GM19240 (cell line): ENCODE data around the gene DAAM2.

ENCODE experiments used
- DNase-seq: peaks from one replicate; pipeline ENCODE4 v3.0.0; 2011; ENCODE audit warnings: low spot score; ENCODE audit not compliant: insufficient read length

The DAAM2 gene

DNA sequence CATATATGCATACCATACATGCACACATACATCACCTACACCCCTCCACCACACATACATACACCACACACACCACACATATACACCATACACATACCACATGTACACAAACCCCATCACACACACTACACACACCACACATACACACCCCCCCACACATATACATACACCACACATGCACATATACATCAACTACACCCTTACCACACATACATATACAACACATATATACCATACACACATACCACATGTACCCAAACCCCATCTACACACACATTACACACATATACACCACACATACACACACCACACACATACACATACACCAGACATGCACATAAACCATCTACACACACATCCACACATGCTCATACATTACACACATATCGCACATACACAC, 52.7 kb downstream of the DAAM2 start:
- no peak for DNase-seq

DNA sequence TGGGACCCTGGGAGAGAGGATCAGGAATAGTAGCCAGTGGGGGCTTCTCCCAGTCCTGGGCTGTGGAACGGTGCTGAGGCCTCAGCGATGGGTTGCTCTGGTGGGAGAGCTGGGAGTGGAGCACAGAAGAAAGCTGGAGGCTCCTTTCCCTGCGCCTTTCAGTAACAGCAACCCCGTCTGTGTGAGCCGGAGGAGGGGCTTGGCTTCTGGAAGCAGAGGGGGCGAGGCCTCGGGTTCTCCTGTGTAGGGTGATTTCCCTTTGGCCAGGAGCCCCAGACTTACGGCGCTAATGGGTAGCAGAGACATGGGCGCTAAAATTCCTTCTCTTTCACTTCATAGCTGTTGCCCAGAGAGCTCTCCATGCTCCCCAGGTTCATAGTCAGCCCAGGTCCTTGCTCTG, 55.0 kb downstream of the DAAM2 start:
- DNase-seq, result no peak

DNA sequence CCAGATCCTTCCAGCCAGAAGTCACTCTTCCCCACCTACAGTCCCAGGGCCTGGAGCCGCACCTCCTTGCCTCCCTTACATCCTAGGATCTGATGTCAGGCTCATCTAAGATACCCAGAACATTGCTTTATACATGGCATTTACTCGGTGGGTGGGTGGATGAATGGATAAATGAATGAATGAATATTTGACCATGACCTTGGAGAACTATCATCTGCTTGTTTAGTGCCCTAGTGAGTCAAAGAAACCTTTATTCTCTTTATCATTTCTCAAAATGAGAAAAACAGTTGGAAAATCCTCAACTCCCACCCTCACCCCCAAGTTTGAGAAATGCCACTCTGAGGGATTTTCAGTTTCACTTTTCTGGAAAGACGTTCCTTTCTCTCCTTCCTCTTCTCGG, 56.0 kb downstream of the DAAM2 start:
- DNase-seq, result no peak

DNA sequence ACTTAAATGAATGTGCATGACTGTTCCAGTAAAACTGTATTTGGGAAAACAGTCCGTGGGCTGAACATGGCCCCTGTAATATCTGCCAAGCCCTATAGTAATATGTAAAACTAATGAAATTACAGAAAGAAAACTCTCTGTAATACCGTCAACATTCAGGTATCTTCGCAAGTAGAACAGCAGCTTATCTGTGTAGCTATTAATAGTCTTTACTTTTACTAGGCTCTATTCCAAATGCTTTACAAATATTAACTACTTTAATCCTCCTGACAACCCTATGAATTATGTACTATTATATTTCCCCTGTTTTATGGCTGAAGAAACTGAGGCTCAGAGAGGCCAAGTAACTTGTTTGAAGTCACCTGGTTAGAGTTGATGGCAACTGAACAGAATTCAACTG, 57.1 kb downstream of the DAAM2 start:
- DNase-seq, result no peak

DNA sequence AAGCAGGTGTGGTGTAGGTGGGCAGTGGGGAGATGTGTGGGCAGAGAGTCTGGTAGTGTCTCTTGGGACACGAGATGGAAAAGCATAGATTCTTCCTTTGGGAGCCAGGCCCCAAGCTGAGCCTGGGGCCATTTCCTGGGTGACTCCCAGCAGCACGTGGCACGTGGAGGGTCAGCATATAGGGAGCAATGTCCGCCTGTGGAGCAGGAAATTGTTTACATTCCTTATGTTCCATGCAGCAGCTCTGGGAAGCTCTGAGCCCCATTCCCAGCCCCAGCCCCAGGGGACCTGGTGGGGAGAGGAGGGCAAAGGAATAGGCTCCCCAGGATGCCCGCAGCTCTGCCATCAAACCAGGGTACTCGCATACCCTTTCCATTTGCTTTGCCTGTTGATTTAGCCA, 57.6 kb downstream of the DAAM2 start:
- no peak for DNase-seq

DNA sequence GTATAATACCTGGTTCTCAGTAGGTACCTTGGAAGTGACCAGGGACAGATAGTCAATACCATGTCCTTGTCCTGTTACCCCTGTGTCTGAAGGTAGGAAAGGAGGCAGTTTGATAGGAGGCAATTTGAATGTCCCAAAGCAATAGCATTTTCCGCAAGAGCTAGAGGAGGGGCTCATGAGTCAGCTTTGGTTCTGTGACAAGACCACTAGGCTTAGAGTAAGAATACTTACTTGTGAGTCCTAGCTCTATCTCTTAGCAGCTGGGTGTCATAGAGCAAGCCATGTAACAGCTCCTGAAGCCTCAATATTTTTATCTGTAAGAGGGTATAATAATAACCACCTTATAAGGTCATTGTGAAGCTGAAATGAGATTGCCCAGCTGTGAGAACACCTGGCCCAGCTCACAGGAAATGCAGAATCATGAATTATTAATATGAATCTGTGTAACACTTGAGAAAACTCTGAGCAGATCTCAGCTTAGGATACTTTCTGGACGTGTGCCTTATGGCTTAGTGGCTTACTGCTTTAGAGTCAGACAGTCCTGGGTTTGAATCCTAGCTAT, 58.6 kb downstream of the DAAM2 start:
- DNase-seq, result no peak

DNA sequence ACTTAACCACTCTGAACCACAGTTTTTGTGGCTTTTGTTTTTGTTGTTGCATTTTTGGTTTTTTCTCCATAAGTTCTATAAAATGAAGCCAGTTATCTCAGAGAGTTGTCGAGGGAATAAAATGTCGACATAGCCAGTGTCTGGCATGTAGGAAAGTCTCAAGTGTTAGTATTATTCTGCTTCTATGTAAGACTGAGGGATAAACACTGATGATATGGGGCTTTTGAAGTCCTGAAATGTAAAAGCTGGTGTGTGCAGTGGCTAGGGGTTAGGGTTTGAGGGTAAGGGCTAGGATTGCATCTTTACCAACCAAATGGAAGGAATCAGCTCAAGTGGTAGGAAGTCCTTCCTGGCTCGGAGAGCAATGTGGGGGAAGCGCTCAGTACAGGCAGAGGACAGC, 59.2 kb downstream of the DAAM2 start:
- DNase-seq, result no peak

DNA sequence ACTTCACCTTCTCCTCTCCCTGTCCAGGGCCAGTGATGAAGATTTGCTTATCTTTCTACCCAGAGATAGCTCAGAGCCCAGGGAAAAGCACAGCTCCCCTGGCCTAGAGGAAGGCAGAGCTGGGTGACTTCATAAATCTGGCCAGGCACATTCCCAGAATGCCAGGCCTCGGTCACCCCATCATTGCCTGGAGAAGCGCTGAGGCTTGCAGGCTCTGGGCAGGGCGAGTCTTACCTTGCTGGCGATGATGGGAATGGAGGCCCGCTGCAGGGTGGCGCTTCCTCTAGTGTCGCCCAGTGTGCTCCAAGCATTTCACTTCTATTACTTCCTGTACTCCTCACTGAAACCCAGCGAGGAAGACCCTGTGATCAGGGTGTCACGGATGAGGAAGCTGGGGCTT, 60.1 kb downstream of the DAAM2 start:
- no peak for DNase-seq

DNA sequence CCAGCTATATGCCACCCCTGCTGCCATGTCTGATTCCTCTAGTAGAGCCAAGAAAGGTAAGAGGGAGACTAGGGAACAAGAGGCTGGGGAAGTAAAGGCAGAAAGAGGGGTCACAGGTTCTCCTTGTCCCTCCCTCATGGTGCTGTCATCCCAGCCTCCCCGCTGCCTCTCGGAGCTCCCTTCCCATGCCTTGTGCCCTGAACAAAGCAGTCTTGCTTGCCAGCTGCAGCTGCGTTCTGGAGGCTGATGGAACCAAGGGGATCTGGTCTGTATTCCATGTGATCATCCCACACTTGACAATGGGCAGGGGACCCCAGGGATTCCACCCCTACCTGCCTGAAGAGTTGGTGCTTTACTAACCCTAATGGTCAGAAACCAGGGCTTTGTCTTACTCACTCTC, 61.4 kb downstream of the DAAM2 start:
- DNase-seq, result no peak

DNA sequence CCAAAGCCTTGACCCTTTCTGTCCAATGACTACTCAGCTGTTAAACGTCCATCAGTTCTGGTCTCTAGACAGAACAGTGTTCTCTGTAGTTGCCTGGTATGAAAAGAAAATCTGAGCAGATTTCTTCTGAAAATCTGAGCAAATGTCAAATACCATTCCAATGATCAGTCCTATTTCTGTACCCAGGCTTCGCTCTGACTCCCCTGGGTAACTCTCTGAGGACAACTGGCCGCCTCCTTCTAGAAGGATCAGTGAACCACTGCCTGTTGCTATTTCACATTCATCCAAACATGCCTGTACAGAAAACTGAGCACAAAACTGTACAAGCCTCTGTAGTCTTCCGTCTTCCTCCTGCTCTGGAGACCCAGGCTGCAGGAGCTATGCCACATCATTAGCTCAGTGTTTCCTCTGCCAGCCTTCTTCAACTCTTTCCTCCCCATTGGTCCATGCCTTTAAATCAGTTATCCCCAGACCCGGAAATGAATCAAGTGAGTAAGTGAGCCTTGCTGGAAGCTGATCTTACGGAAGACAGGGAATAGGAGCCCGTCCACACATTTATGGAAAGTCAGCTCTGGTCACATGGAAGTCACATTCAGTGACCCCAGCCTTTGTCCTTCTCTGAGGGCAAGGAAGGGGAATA, 63.3 kb downstream of the DAAM2 start:
- DNase-seq, result no peak

DNA sequence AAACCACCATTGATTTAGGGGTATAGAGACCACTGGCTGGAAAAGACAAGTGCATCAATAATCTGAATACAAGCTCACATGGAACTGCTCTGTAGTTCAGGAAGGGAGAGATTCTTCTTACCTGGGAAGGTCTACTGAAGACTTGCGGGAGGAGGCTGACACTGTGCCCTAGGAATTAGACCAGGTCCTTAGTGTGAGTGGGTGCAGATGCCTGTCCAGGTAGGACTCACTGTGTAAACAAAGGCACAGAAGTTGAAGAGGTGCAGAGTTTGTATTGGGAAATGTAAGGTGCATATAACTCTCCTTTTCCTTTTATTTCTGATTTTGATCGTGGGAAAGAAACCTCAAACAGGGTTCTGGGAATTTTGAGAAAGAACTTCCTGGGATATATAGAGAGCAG, 66.8 kb downstream of the DAAM2 start:
- no peak for DNase-seq

DNA sequence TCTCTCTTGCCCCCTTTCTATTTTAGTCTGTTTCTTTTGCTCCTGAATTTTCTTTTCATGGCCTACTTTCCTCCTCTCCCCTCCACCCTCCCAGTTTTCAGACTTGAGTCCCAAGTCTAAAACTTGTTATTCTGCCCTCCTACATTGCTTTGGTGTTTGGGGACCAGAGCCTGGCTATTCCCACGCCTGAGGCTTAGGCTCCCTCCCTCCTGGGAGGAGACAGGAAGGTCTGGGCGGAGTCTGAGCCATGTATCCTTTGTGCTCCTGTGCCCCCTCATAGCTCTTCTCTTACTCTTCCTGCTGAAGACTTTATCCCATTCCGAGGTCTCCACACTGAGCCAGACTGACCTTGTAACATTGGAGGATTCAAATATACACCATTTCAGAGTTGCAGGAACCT, 69.5 kb downstream of the DAAM2 start:
- no peak for DNase-seq

DNA sequence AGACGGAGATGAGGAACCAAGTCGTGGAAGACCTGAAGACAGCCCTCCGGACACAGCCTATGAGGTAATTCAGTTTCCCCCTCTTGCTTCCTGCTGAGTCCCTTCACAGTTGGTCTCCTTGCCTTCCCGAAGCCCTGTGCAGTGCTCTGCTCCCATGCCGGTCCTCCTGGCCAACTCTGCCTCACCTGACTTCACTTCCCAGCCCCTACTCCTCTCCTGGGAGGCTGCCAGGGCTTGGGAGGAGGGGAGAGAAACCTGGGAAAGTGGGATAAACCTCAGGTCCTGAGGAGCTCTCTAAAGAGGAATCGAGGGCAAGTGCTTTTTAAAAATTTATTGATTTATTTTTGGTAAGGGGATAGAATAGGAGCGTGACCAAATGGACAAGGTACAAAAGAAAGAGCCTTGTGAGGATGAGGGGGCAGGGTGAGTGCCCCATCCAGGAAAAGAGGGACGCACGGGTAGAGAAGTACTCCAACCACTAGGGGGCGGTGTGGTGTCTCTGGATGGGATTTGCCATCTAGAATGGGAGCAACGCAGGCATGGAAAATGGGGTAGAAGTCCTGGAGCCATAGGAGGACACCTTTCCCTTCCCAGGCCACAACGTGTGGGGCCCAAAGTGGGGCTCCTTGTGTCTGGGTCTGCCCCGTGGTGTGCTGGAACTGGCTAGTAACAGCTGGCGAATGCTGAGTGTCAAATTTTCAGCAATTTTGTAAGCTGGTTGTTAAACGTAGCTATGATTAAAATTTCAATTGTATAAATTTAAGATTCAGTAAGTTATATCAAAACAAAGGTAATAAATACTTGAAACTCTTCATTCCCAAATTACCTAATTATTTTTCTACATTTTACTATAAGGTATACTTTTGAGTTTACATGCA, 73.1 kb downstream of the DAAM2 start:
- peak; percentile 67 for DNase-seq

DNA sequence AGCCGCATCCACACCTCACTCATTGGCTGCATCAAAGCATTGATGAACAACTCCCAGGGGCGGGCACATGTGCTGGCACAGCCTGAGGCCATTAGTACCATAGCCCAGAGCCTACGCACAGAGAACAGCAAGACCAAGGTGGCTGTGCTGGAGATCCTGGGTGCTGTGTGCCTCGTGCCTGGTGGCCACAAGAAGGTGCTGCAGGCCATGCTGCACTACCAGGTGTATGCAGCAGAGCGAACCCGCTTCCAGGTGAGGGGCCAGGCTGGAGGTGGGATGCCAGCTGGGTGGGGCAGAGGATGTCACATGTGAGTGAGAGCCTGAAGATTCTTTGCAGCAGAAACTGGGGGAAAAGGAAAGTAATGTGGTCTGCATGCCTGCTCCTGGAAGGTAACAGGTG, 75.4 kb downstream of the DAAM2 start:
- no peak for DNase-seq

DNA sequence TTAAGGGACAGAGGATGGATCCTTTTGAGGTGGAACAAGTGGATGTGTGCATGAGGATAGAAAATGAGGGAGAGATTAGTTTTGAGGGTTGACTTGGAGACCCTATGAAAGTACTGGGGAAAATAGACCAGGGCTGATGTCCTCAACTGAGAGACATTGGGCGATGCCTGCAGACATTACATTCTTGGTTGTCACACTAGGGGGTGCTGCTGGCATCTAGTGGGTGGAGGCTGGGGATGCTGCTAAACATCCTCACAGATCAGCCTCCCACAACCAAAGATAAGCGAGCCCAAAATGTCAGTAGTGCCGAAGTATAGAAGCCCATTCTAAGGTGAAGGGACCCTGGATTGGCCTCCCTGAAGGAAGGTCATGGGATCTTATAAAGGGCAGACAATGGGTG, 78.8 kb downstream of the DAAM2 start:
- DNase-seq, result no peak

DNA sequence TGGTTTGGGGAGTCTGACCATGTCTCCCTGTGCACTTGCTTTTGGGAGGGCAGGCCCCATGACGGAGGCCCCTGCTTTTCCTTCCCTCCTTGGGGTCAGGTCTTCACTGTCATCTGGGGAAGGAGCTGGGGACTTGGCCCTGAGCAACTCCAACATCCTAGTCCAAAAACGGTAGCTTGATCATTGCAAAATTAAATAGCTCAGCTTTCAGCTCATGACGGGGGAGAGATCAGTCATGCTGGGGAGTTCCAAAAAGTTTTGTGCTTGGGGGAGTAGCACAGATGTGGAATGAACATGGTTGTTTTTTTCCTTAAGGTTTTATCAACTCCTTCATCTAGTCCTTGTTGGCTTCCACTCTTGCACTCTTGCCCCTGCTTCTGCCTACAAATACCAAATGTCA, 81.3 kb downstream of the DAAM2 start:
- DNase-seq, result no peak

DNA sequence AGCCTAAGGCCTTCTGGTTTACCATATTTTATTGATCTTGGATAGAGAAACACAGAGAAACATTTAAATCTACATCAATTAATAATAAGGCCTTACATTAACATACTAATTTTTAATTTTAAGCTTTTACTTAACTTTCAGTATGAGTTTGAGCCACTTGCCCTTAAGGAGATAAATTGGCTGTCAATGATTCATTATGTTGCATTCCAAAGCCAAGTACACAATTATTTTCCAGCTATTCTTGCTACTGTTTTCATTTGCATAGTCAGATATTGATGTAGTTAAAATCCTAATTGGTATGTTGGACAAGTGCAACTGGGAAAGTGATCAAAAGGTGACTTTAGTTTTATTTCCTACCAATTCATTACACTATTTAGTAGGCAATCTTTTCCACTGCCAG, 83.9 kb downstream of the DAAM2 start:
- no peak for DNase-seq

DNA sequence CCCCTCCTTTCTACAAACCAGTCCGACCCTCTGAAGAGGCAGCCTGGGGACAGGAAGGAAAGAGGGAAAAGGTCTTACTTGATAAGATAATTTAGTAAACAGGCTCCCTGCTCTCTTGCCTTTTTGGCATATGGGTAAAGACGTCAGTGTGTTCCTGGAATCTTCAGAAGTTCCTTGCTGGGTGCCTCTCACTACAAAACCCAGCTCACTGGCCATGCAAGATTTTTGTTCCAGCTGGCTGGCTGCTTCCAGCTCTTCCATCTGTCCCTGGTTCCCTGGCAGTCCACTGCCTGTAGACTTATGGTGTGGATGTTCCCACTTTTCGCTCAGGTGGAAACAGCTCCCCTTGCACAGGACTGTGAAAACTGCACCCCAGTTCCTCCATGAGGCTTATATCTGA, 84.7 kb downstream of the DAAM2 start:
- DNase-seq, result no peak

DNA sequence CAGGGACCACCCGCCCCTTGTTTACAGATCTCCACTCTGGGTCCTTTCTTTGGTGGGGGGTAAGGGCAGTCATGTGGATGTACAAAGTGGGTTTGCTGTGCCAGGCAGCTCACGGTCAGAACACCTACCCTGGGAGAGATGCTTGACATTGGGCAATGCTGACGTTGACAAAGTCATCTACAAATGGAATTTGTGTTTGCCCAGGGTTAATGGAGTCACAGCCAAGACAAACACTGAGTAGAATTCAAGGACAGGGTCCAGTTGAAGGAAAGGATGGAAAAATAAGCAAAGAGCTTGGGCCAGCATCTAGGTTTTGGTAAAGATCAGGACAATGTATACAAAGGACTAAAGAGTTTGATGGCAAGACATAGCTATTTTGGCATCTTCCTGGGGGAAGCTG, 87.4 kb downstream of the DAAM2 start:
- DNase-seq, result no peak

DNA sequence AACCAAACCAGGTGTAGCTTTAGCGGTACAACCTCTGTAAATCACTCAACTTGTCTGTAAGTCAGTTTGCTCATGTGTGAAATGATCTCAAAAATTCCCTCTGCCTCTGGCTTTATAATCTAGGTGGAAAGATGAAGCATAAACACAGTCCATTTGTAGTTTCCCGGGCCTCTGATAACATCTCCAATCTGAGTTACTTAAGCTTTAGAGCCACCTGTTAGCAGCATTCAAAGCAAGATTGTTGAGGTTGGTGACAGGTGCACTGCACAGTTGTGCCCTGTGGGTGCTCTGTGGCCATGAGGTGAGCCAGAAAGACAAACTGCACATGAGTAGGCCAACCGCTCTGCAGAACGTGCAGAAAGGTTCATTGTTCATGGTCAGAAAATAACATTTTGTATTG, 88.4 kb downstream of the DAAM2 start:
- DNase-seq, result no peak

DNA sequence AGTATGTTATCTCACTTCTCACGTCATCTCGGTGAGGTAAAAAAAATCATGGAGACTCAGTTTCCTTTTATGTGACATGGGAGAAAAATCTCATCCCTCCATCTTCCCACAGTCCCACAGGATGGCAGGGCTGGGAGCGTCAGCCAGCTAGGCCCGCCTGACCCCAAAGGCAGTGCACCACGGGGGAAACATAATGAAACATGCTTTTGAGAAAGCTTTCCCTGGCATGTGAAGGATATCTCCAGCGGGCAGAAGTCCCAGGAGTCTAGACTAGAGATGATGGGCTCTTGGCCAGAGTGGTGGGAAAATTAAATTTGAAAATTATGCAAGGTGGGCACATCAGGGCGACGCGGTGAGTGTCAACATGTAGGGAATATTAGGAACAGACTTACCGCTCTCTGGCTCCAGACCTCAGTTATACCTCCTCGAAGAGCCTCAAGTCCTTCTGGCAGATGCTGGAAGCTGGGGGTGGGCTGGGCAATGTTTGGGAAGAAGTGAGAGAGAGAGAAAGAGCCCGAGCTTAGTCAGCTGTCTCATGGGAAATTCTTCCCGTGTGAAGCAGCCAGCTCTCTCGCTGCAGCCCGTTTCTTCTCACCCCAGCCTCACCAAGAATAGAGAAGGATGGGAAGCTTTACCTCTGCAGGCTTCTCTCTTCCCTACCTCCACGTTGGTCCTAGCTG, 89.8 kb downstream of the DAAM2 start:
- no peak for DNase-seq

DNA sequence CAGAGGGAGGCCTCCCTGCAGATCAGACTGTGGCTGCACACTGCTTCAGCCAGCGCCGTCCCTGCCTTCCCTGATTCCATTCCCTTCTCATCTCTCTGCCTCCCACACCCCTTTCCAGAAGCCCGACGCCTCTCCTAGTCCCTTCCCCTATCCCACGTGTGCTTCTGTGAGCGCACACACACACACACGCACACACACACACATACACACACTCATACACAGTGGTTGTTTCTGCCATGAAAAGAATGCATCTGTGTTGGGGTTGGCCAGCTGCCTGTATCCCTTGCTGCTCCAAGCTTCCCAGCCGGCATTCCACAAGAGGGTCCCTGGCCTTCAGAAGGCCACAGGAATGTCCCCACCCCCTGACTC, 90.3 kb downstream of the DAAM2 start:
- no peak for DNase-seq
